ENCODE measurements around the gene LGI2. TPM values are rescaled to one million over a fixed set of nuclear protein-coding genes. Genes with fewer than 3 reads are reported as not detected.

Gene LGI2
- total and polyA plus RNA-seq, 2 experiments from 2014 or later = 0.63 to 8.0 TPM

DNA sequence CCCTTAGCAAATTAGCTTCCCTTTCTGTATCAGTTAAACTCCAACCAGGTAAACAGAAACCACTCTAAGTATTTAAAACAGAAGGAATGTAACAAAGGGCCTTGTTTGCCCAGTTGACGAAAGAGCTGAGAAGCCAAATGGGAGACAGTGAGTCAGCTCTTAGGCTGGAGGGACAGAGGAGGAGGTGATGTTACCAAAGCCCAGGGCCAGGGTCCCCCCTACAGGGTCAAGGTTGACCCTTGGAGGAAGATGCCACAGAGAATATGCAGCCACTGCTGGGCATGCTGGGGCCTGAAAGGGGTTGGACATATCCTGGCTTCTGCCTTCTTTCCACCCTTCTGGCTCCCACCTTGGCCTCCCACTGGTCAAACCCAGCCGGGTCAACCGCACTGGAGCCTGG is 38.3 kb upstream of the LGI2 start:
- no peaks in the 10 kb centered on the region; the same call in 2 of the 3 replicates for H3K36me3 Mint-ChIP-seq (ENCODE audit: low read depth)
- H3K4me1 Mint-ChIP-seq = peaks cover 33% of the 10 kb centered on the region
- 0 out of 3 replicates have a peak, but pooled peaks cover 3% of the 10 kb centered on the region for H3K9me3 Mint-ChIP-seq
- Histone ChIP-seq H3K27me3 (ENCODE audit: insufficient read depth) (no peaks in the 10 kb centered on the region), H3K79me2 (replicated peaks; ENCODE audit: insufficient read depth) (no peaks in the 10 kb centered on the region), H3K4me3 (no peak overlapping the region), H4K20me1 (replicated peaks; ENCODE audit: insufficient read depth) (no peaks in the 10 kb centered on the region), H3K4me2 (no peak overlapping the region), H3F3A (replicated peaks; ENCODE audit: low read depth) (no peaks in the 10 kb centered on the region), H3K36me3 (ENCODE audit: insufficient read depth) (no peaks in the 10 kb centered on the region), H3K4me1 (ENCODE audit: insufficient read depth) (peaks cover 36% of the 10 kb centered on the region), H3K27ac (ENCODE audit: low read depth) (no peak overlapping the region), H2AFZ (peak overlapping the region; percentile 85), H3K9me2 (ENCODE audit: insufficient read depth) (no peaks in the 10 kb centered on the region)
- H3K27me3 Mint-ChIP-seq (ENCODE audit: insufficient read depth, low read depth, poor library complexity) = no peaks in the 10 kb centered on the region
- ATAC-seq = peak; percentile 15; the same call in 2 of the 3 replicates
- H3K4me3 Mint-ChIP-seq = no peak overlapping the region
- no peak overlapping the region for H3K27ac Mint-ChIP-seq
- no peak for DNase-seq (ENCODE audit: low spot score)
- TF ChIP-seq EZH2phosphoT487 (IDR thresholded peaks at IDR 0.05; ENCODE audit: unreplicated experiment) (no peak), NANOG (IDR thresholded peaks at IDR 0.05; ENCODE audit: borderline replicate concordance) (no peak), STAT1 (IDR thresholded peaks at IDR 0.05; ENCODE audit: unreplicated experiment) (no peak), CREB1 (CRISPR knock-in tag; IDR thresholded peaks at IDR 0.05; ENCODE audit: low read depth) (no peak), ZNF114 (CRISPR knock-in tag; IDR thresholded peaks at IDR 0.05) (no peak)
- TF ChIP-seq, protein P1, sequence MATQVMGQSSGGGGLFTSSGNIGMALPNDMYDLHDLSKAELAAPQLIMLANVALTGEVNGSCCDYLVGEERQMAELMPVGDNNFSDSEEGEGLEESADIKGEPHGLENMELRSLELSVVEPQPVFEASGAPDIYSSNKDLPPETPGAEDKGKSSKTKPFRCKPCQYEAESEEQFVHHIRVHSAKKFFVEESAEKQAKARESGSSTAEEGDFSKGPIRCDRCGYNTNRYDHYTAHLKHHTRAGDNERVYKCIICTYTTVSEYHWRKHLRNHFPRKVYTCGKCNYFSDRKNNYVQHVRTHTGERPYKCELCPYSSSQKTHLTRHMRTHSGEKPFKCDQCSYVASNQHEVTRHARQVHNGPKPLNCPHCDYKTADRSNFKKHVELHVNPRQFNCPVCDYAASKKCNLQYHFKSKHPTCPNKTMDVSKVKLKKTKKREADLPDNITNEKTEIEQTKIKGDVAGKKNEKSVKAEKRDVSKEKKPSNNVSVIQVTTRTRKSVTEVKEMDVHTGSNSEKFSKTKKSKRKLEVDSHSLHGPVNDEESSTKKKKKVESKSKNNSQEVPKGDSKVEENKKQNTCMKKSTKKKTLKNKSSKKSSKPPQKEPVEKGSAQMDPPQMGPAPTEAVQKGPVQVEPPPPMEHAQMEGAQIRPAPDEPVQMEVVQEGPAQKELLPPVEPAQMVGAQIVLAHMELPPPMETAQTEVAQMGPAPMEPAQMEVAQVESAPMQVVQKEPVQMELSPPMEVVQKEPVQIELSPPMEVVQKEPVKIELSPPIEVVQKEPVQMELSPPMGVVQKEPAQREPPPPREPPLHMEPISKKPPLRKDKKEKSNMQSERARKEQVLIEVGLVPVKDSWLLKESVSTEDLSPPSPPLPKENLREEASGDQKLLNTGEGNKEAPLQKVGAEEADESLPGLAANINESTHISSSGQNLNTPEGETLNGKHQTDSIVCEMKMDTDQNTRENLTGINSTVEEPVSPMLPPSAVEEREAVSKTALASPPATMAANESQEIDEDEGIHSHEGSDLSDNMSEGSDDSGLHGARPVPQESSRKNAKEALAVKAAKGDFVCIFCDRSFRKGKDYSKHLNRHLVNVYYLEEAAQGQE (IDR thresholded peaks at IDR 0.05; ENCODE audit: unreplicated experiment) = no peak
- TF ChIP-seq, protein P2, sequence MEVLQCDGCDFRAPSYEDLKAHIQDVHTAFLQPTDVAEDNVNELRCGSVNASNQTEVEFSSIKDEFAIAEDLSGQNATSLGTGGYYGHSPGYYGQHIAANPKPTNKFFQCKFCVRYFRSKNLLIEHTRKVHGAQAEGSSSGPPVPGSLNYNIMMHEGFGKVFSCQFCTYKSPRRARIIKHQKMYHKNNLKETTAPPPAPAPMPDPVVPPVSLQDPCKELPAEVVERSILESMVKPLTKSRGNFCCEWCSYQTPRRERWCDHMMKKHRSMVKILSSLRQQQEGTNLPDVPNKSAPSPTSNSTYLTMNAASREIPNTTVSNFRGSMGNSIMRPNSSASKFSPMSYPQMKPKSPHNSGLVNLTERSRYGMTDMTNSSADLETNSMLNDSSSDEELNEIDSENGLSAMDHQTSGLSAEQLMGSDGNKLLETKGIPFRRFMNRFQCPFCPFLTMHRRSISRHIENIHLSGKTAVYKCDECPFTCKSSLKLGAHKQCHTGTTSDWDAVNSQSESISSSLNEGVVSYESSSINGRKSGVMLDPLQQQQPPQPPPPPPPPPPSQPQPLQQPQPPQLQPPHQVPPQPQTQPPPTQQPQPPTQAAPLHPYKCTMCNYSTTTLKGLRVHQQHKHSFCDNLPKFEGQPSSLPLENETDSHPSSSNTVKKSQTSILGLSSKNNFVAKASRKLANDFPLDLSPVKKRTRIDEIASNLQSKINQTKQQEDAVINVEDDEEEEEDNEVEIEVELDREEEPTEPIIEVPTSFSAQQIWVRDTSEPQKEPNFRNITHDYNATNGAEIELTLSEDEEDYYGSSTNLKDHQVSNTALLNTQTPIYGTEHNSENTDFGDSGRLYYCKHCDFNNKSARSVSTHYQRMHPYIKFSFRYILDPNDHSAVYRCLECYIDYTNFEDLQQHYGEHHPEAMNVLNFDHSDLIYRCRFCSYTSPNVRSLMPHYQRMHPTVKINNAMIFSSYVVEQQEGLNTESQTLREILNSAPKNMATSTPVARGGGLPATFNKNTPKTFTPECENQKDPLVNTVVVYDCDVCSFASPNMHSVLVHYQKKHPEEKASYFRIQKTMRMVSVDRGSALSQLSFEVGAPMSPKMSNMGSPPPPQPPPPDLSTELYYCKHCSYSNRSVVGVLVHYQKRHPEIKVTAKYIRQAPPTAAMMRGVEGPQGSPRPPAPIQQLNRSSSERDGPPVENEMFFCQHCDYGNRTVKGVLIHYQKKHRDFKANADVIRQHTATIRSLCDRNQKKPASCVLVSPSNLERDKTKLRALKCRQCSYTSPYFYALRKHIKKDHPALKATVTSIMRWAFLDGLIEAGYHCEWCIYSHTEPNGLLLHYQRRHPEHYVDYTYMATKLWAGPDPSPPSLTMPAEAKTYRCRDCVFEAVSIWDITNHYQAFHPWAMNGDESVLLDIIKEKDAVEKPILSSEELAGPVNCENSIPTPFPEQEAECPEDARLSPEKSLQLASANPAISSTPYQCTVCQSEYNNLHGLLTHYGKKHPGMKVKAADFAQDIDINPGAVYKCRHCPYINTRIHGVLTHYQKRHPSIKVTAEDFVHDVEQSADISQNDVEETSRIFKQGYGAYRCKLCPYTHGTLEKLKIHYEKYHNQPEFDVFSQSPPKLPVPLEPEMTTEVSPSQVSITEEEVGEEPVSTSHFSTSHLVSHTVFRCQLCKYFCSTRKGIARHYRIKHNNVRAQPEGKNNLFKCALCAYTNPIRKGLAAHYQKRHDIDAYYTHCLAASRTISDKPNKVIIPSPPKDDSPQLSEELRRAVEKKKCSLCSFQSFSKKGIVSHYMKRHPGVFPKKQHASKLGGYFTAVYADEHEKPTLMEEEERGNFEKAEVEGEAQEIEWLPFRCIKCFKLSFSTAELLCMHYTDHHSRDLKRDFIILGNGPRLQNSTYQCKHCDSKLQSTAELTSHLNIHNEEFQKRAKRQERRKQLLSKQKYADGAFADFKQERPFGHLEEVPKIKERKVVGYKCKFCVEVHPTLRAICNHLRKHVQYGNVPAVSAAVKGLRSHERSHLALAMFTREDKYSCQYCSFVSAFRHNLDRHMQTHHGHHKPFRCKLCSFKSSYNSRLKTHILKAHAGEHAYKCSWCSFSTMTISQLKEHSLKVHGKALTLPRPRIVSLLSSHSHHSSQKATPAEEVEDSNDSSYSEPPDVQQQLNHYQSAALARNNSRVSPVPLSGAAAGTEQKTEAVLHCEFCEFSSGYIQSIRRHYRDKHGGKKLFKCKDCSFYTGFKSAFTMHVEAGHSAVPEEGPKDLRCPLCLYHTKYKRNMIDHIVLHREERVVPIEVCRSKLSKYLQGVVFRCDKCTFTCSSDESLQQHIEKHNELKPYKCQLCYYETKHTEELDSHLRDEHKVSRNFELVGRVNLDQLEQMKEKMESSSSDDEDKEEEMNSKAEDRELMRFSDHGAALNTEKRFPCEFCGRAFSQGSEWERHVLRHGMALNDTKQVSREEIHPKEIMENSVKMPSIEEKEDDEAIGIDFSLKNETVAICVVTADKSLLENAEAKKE (CRISPR knock-in tag; IDR thresholded peaks at IDR 0.05) = no peak
- TF ChIP-seq, protein P3, sequence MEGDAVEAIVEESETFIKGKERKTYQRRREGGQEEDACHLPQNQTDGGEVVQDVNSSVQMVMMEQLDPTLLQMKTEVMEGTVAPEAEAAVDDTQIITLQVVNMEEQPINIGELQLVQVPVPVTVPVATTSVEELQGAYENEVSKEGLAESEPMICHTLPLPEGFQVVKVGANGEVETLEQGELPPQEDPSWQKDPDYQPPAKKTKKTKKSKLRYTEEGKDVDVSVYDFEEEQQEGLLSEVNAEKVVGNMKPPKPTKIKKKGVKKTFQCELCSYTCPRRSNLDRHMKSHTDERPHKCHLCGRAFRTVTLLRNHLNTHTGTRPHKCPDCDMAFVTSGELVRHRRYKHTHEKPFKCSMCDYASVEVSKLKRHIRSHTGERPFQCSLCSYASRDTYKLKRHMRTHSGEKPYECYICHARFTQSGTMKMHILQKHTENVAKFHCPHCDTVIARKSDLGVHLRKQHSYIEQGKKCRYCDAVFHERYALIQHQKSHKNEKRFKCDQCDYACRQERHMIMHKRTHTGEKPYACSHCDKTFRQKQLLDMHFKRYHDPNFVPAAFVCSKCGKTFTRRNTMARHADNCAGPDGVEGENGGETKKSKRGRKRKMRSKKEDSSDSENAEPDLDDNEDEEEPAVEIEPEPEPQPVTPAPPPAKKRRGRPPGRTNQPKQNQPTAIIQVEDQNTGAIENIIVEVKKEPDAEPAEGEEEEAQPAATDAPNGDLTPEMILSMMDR (conservative IDR thresholded peaks at IDR 0.05; ENCODE audit: low read depth in 2 of 2) = no peak
